ENCODE data around the gene ZNF648.
A peak's percentile ranks its signal among the peaks of the same experiment; 100 is the strongest.

Gene ZNF648

DNA sequence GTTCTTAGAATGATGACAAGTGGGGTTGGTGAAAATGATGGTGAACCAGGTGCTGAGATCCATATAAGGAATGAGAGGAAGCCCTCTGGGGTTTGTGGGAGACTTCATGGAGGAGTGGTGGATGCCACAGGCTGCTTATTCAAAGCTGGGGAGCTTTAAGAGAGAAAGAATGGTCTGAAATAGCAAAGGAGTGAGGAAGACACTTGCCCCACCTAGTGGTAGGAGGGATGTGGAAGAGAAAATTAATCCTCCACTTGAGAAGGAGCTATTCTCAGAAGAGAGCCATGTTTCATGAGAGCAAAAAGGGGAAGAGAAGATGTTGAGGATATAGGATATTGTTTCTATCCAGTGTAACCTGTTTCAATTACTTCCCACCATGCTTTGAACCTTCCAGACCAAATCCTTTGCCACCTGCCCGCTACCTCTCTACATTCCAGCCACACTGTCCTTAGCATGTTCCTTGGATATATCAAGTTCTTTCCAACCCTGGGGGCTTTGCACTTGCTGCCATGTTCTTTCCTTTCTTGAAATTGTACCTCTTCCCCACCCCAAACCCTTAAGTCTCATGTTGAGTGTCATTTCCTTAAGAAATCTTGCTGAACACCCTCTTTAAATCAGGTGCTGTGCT lies 19.6 kb upstream of the ZNF648 start:
- H3K9me2 ChIP-seq (replicated peaks; ENCODE audit: insufficient read depth, low read length): no peaks in the 10 kb centered on the region
- no peaks in the 10 kb centered on the region for H3K36me3 ChIP-seq (ENCODE audit: low read length)
- H3F3A ChIP-seq (ENCODE audit: insufficient read depth): no peaks in the 10 kb centered on the region
- no peak overlapping the region for H3K4me2 ChIP-seq (ENCODE audit: low read depth, low read length, poor library complexity, severe bottlenecking)
- H3K9me3 ChIP-seq (ENCODE audit: insufficient read depth, low read length): no peaks in the 10 kb centered on the region
- H4K20me1 ChIP-seq (ENCODE audit: low read depth, low read length): no peaks in the 10 kb centered on the region
- H3K4me3 ChIP-seq (ENCODE audit: insufficient read depth, low read length, poor library complexity, severe bottlenecking): no peak overlapping the region
- H2AFZ ChIP-seq (ENCODE audit: low read depth, low read length, severe bottlenecking): no peak overlapping the region
- H3K79me2 ChIP-seq (ENCODE audit: insufficient read depth, low read length): no peaks in the 10 kb centered on the region
- H3K27me3 ChIP-seq (ENCODE audit: low read length): no peaks in the 10 kb centered on the region
- no peak overlapping the region for H3K27ac ChIP-seq (ENCODE audit: low read depth, low read length)
- TF ChIP-seq EZH2phosphoT487 (conservative IDR thresholded peaks at IDR 0.05; ENCODE audit: low read length): no peak
- TF ChIP-seq, protein P1, sequence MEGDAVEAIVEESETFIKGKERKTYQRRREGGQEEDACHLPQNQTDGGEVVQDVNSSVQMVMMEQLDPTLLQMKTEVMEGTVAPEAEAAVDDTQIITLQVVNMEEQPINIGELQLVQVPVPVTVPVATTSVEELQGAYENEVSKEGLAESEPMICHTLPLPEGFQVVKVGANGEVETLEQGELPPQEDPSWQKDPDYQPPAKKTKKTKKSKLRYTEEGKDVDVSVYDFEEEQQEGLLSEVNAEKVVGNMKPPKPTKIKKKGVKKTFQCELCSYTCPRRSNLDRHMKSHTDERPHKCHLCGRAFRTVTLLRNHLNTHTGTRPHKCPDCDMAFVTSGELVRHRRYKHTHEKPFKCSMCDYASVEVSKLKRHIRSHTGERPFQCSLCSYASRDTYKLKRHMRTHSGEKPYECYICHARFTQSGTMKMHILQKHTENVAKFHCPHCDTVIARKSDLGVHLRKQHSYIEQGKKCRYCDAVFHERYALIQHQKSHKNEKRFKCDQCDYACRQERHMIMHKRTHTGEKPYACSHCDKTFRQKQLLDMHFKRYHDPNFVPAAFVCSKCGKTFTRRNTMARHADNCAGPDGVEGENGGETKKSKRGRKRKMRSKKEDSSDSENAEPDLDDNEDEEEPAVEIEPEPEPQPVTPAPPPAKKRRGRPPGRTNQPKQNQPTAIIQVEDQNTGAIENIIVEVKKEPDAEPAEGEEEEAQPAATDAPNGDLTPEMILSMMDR (IDR thresholded peaks at IDR 0.05; ENCODE audit: insufficient read depth, low read length, poor library complexity, severe bottlenecking): peak; percentile 60
- no peak overlapping the region for H3K9ac ChIP-seq (ENCODE audit: low read length)

DNA sequence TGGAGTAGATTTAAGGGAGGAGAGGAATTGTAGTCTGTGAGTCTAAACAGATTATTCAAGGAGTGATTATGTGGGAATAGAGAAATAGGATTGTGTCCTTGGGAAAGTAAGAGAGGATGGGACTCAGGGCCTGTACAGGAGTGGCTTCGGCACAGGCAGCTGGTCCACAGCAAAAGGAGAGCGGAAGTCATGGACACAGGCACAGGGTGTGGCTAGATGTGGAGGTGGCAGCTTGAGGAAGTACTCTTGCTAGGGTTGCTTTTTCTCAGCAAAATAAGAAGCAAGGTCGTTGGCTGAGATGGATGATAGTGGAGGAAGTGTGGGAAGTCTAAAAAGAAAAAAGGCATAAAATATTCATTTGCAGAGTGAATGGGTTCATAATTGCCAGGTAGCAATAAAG lies 18.5 kb upstream of the ZNF648 start:
- Histone ChIP-seq H3K4me2 (ENCODE audit: low read depth, low read length, poor library complexity, severe bottlenecking) (no peak overlapping the region), H3K79me2 (ENCODE audit: insufficient read depth, low read length) (no peaks in the 10 kb centered on the region), H3F3A (ENCODE audit: insufficient read depth) (no peaks in the 10 kb centered on the region), H3K27me3 (ENCODE audit: low read length) (no peaks in the 10 kb centered on the region), H3K4me3 (ENCODE audit: insufficient read depth, low read length, poor library complexity, severe bottlenecking) (no peak overlapping the region), H3K9me3 (ENCODE audit: insufficient read depth, low read length) (no peaks in the 10 kb centered on the region), H3K27ac (ENCODE audit: low read depth, low read length) (no peak overlapping the region), H2AFZ (ENCODE audit: low read depth, low read length, severe bottlenecking) (no peak overlapping the region), H3K9me2 (replicated peaks; ENCODE audit: insufficient read depth, low read length) (no peaks in the 10 kb centered on the region), H4K20me1 (ENCODE audit: low read depth, low read length) (no peaks in the 10 kb centered on the region), H3K36me3 (ENCODE audit: low read length) (no peaks in the 10 kb centered on the region), H3K9ac (ENCODE audit: low read length) (no peak overlapping the region)
- TF ChIP-seq, protein P1 (IDR thresholded peaks at IDR 0.05; ENCODE audit: insufficient read depth, low read length, poor library complexity, severe bottlenecking): no peak
- TF ChIP-seq EZH2phosphoT487 (conservative IDR thresholded peaks at IDR 0.05; ENCODE audit: low read length): no peak

DNA sequence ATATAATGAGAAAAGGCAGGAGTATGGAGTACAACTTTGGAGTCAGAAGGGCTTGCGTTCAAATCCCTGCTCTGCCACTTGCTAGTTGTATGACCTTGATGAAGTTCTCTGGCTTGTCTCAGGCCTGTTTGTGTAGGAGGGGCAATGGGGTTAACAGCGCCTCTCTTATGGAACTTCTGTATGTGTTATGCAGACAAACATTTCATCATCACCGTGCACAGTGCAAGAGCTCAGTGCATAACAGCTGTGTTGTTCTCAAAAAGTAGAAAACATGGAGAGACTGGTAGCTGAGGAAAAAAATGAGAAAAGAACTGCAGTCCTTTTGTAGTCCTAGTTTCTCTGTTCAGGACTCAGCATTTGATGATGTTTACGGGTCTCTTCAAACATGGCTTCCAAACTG lies 10.4 kb upstream of the ZNF648 start:
- H2AFZ ChIP-seq (ENCODE audit: low read depth, low read length, severe bottlenecking): no peak overlapping the region
- H3K4me3 ChIP-seq (ENCODE audit: insufficient read depth, low read length, poor library complexity, severe bottlenecking): no peak overlapping the region
- TF ChIP-seq EZH2phosphoT487 (conservative IDR thresholded peaks at IDR 0.05; ENCODE audit: low read length): no peak
- TF ChIP-seq, protein P1 (IDR thresholded peaks at IDR 0.05; ENCODE audit: insufficient read depth, low read length, poor library complexity, severe bottlenecking): no peak

More for the DNA sequence above, 10.4 kb upstream of the ZNF648 start:
- no peaks in the 10 kb centered on the region for H3K27me3 ChIP-seq (ENCODE audit: low read length)
- H3K36me3 ChIP-seq (ENCODE audit: low read length): no peaks in the 10 kb centered on the region
- no peaks in the 10 kb centered on the region for H3K79me2 ChIP-seq (ENCODE audit: insufficient read depth, low read length)
- H3K9me3 ChIP-seq (ENCODE audit: insufficient read depth, low read length): no peaks in the 10 kb centered on the region
- no peak overlapping the region for H3K27ac ChIP-seq (ENCODE audit: low read depth, low read length)
- H4K20me1 ChIP-seq (ENCODE audit: low read depth, low read length): no peaks in the 10 kb centered on the region
- H3K9me2 ChIP-seq (replicated peaks; ENCODE audit: insufficient read depth, low read length): no peaks in the 10 kb centered on the region
- H3K4me2 ChIP-seq (ENCODE audit: low read depth, low read length, poor library complexity, severe bottlenecking): no peak overlapping the region
- H3K9ac ChIP-seq (ENCODE audit: low read length): no peak overlapping the region
- no peaks in the 10 kb centered on the region for H3F3A ChIP-seq (ENCODE audit: insufficient read depth)

All from SU-DHL-6 (cell line).